Ishikawa (cell line): ENCODE measurements around the gene POLR2J.

Experiments
- CEBPB ChIP-seq: IDR thresholded peaks from 2 replicates; pipeline ENCODE4 v1.6.1; 2012
- CREB1 ChIP-seq: IDR thresholded peaks from 2 replicates; pipeline ENCODE4 v1.6.1; 2012; ENCODE audit warnings: low read depth
- EGR1 ChIP-seq: IDR thresholded peaks from 2 replicates; pipeline ENCODE4 v1.6.1; 2012
- EP300 ChIP-seq: IDR thresholded peaks from 2 replicates; pipeline ENCODE4 v1.6.1; 2012; ENCODE audit warnings: borderline replicate concordance
- FOXM1 ChIP-seq: IDR thresholded peaks from 2 replicates; pipeline ENCODE4 v1.6.1; 2012; ENCODE audit warnings: low read depth, borderline replicate concordance
- MAX ChIP-seq: IDR thresholded peaks from 2 replicates; pipeline ENCODE4 v1.6.1; 2012
- NFIC ChIP-seq: IDR thresholded peaks from 2 replicates; pipeline ENCODE4 v1.6.1; 2012
- RAD21 ChIP-seq: IDR thresholded peaks from 2 replicates; pipeline ENCODE4 v1.6.1; 2012; ENCODE audit warnings: low read depth
- REST ChIP-seq: IDR thresholded peaks from 2 replicates; pipeline ENCODE4 v1.6.1; 2012; ENCODE audit warnings: low read depth, mild to moderate bottlenecking
- TAF1 ChIP-seq: IDR thresholded peaks from 2 replicates; pipeline ENCODE4 v1.6.1; 2012; ENCODE audit warnings: low read depth, mild to moderate bottlenecking
- TCF12 ChIP-seq: IDR thresholded peaks from 2 replicates; pipeline ENCODE4 v1.6.1; 2012; ENCODE audit warnings: low read depth
- TEAD4 ChIP-seq: IDR thresholded peaks from 2 replicates; pipeline ENCODE4 v1.6.1; 2012
- USF1 ChIP-seq: IDR thresholded peaks from 2 replicates; pipeline ENCODE4 v1.6.1; 2012
- YY1 ChIP-seq: IDR thresholded peaks from 2 replicates; pipeline ENCODE4 v1.6.1; 2012; ENCODE audit warnings: low read depth
- ZBTB7A ChIP-seq: IDR thresholded peaks from 2 replicates; pipeline ENCODE4 v1.6.1; 2012; ENCODE audit warnings: low read depth

The POLR2J gene

GRCh38 chr7:102424787-102425218 lies 53.9 kb downstream of the POLR2J start:
- TF ChIP-seq EP300 (no peak), NFIC (no peak), REST (no peak), YY1 (no peak)

GRCh38 chr7:102424129-102424551 lies 54.6 kb downstream of the POLR2J start:
- no peak for TF ChIP-seq CREB1
- TF ChIP-seq REST: no peak
- TF ChIP-seq MAX: no peak
- no peak for TF ChIP-seq ZBTB7A
- TF ChIP-seq USF1: no peak
- no peak for TF ChIP-seq TEAD4
- no peak for TF ChIP-seq RAD21
- no peak for TF ChIP-seq FOXM1
- TF ChIP-seq TAF1: no peak
- TF ChIP-seq EGR1: no peak
- no peak for TF ChIP-seq TCF12
- TF ChIP-seq YY1: no peak
- no peak for TF ChIP-seq CEBPB
- no peak for TF ChIP-seq EP300
- TF ChIP-seq NFIC: no peak
